GM12878 (cell line): ENCODE data around the gene FAM81A. TPM values are rescaled to one million over a fixed set of nuclear protein-coding genes. Genes with fewer than 3 reads are reported as not detected.

Experiments
- ATAC-seq: fragments of 200-7000 bp; cut with Tn5 transposase; 3 replicates; pipeline ENCODE4 v1.9.1; 2020; ENCODE audit warnings: mild to moderate bottlenecking, moderate library complexity
- BruUV-seq: library from RNA; stranded (reverse); fragments of 400-500 nt; replicated peaks from 2 replicates; lab custom pipeline; 2021; lab: Mats Ljungman, UMichigan
- CTCF ChIA-PET: fragments of 300-600 bp; sonication (Branson Sonifier 250); formaldehyde crosslinking; extraction: SDS; loops from one replicate; lab custom pipeline; 2021; ENCODE audit warnings: inconsistent platforms; lab: Yijun Ruan, JAX
- POLR2A ChIA-PET: fragments of 350-600 bp; formaldehyde crosslinking; extraction: SDS; loops from one replicate; lab custom pipeline; 2021; ENCODE audit warnings: inconsistent platforms; lab: Charles Lee
- RAD21 ChIA-PET: fragments of 300-600 bp; sonication (Branson Sonifier 250); formaldehyde crosslinking; loops from one replicate; lab custom pipeline; 2023; ENCODE audit warnings: antibody characterized with exemption; ENCODE audit not compliant: unreplicated experiment; lab: Charles Lee
- SMC1A ChIA-PET: fragments of 300-600 bp; sonication (Branson Sonifier 250); formaldehyde crosslinking; loops from one replicate; lab custom pipeline; 2023; ENCODE audit not compliant: unreplicated experiment, uncharacterized antibody; lab: Charles Lee
- DNase-seq: peaks from one replicate; pipeline ENCODE4 v3.0.0-alpha.2; 2011; ENCODE audit warnings: low read depth, low spot score
- FAIRE-seq: peaks from 3 replicates; lab custom pipeline; 2011; peaks lifted over from hg19 to GRCh38; lab: Jason Lieb, UNC
- H2AFZ ChIP-seq: 2 replicates; pipeline ENCODE4 v1.6.0; 2011; ENCODE audit warnings: low read depth, low read length, control low read depth; ENCODE audit not compliant: control insufficient read depth
- H3K27ac ChIP-seq: 2 replicates; pipeline ENCODE4 v1.5.1; 2011; ENCODE audit warnings: control low read depth; ENCODE audit not compliant: control insufficient read depth, insufficient read depth
- H3K27me3 ChIP-seq, 2 experiments: replicated peaks in 1 of 2; 2 replicates each; pipeline versions ENCODE4 v1.6.0 to v1.6.1; 2011; ENCODE audit warnings: low read length in 1 of 2; ENCODE audit not compliant: control insufficient read depth in 2 of 2, insufficient read depth in 2 of 2
- H3K36me3 ChIP-seq, 2 experiments: 2 replicates each; pipeline ENCODE4 v1.5.1; 2011; ENCODE audit warnings: low read length in 1 of 2; ENCODE audit not compliant: control insufficient read depth in 2 of 2, insufficient read depth in 2 of 2
- H3K4me1 ChIP-seq: 2 replicates; pipeline ENCODE4 v1.6.1; 2011; ENCODE audit warnings: mild to moderate bottlenecking, low read length, moderate library complexity, mixed read lengths; ENCODE audit not compliant: control insufficient read depth, insufficient read depth
- H3K4me2 ChIP-seq: 2 replicates; pipeline ENCODE4 v1.6.0; 2011; ENCODE audit warnings: control low read depth; ENCODE audit not compliant: control insufficient read depth, insufficient read depth
- H3K4me3 ChIP-seq: fragments of 200-600 bp; sonication (generic); 2 replicates; pipeline ENCODE4 v1.5.1; 2016
- H3K79me2 ChIP-seq: 2 replicates; pipeline ENCODE4 v1.6.0; 2011; ENCODE audit warnings: low read length; ENCODE audit not compliant: control insufficient read depth, insufficient read depth
- H3K9ac ChIP-seq: 2 replicates; pipeline ENCODE4 v1.8.0; 2011; ENCODE audit warnings: low read length, control low read depth, mixed read lengths; ENCODE audit not compliant: control insufficient read depth, insufficient read depth
- H3K9me3 ChIP-seq: replicated peaks from 3 replicates; pipeline ENCODE4 v1.5.1; 2011; ENCODE audit warnings: mild to moderate bottlenecking, low read length; ENCODE audit not compliant: control insufficient read depth, insufficient read depth
- H4K20me1 ChIP-seq: 2 replicates; pipeline ENCODE4 v1.6.0; 2011; ENCODE audit not compliant: control insufficient read depth, insufficient read depth
- BACH1 ChIP-seq: fragments of 450-650 bp; IDR thresholded peaks from 2 replicates; pipeline ENCODE4 v1.6.1; 2017; ENCODE audit warnings: mild to moderate bottlenecking, borderline replicate concordance
- BRCA1 ChIP-seq: IDR thresholded peaks from 2 replicates; pipeline ENCODE4 v1.6.1; 2011; ENCODE audit warnings: low read depth, low read length, improper control_type of control experiment
- CBX3 ChIP-seq: fragments of 200-600 bp; sonication (generic); IDR thresholded peaks from 2 replicates; pipeline ENCODE4 v1.6.1; 2016; ENCODE audit warnings: low read depth, borderline replicate concordance
- CREM ChIP-seq: IDR thresholded peaks from 2 replicates; pipeline ENCODE4 v1.6.1; 2014; ENCODE audit warnings: antibody characterized with exemption, low read depth
- MXI1 ChIP-seq: fragments of 150-350 bp; IDR thresholded peaks from 2 replicates; pipeline ENCODE4 v1.6.1; 2011; ENCODE audit warnings: low read depth, mild to moderate bottlenecking, inconsistent platforms, low read length, improper control_type of control experiment
- ZNF384 ChIP-seq: IDR thresholded peaks from 2 replicates; pipeline ENCODE4 v1.6.1; 2012; ENCODE audit warnings: low read depth, mild to moderate bottlenecking, low read length, improper control_type of control experiment, borderline replicate concordance
- WGBS: methylation state at CpG from one replicate; pipeline ENCODE4 v1.1.6; 2016; ENCODE audit warnings: low lambda C conversion rate; ENCODE audit not compliant: insufficient replicate concordance, insufficient coverage; ENCODE audit errors: missing lambda C conversion rate; 5-methylcytosine and 5-hydroxymethylcytosine counted together
- in situ Hi-C: fragments of 300-500 bp; cut with MboI; formaldehyde crosslinking; loops from 9 replicates; pipeline ENCODE4 v1.14.3; 2018; ENCODE audit warnings: mixed read lengths
- intact Hi-C: fragments of 100-400 bp; cut with micrococcal nuclease; formaldehyde crosslinking; loops from one replicate; pipeline ENCODE4 v1.14.2; 2022; ENCODE audit not compliant: unreplicated experiment
- polyA plus RNA-seq, 11 experiments: library from polyadenylated mRNA; depleted of rRNA in 4 of 11; unstranded in 6 of 11; stranded (reverse) in 5 of 11; fragments of >200 nt; fragmentation: Nextera tagmentation in 4 of 11; fragmentation: Illumina TruSeq in 1 of 11; extraction: Ambion mirVana in 4 of 11; extraction: Trizol in 1 of 11; gene quantifications; 1 replicate in 1 of 11; 2 replicates in 10 of 11; pipeline versions ENCODE4 v1.2.1 to v1.2.3, GENCODE V29; 2011 to 2016; ENCODE audit warnings: inconsistent platforms in 2 of 11, missing spikeins in 2 of 11, low read depth in 1 of 11
- total RNA-seq, 4 experiments: library from RNA; depleted of rRNA in 3 of 4; stranded (reverse); fragments of >200 nt in 3 of 4; fragmentation: Illumina TruSeq in 1 of 4; extraction: Trizol in 1 of 4; gene quantifications; 2 replicates each; pipeline versions ENCODE4 v1.2.1 to v1.2.3, GENCODE V29; 2013 to 2021
- TF ChIP-seq, protein P1 (sequence below): fragments of 450-650 bp; formaldehyde crosslinking; IDR thresholded peaks from 2 replicates; pipeline ENCODE4 v1.4.0; 2022; ENCODE audit warnings: mild to moderate bottlenecking, moderate library complexity
- TF ChIP-seq, protein P2 (sequence below): fragments of 150-350 bp; IDR thresholded peaks from 2 replicates; pipeline ENCODE4 v1.6.1; 2016; ENCODE audit warnings: low read depth, low read length

FAM81A gene
- total and polyA plus RNA-seq, 10 of the 15 experiments (the other 5 are each of a cell fraction or from before 2014, with no cell fraction given): 0.18 to 34.5 (median 16.2) TPM

DNA sequence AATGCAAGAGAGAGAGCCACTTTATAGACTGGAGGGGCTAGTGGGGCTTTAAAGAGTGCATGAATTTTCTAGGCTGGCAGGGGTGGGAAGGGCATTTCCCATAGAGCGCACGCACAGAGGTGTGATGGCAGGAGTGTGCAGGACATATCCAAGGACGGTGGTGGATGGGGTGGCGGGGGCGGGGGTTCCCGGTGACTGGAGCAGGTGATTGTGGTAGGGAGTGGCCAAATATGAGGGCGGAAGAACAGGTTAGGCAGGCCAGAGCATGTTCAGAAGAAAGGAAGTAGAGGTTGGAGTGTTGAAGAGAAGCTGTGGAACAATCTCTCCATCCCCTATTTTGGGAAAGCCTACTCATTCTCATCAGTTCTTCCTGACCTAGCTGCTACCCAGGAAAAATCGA lies 18.1 kb downstream of the FAM81A start:
- RAD21 ChIA-PET: no interaction called here
- H3K9me3 ChIP-seq: no peaks in the 10 kb centered on the region

More for the DNA sequence above, 18.1 kb downstream of the FAM81A start:
- SMC1A ChIA-PET: interaction anchor here (0.7 kb wide), 1 partner anchor 13 kb away, joined by 3 read pairs; no protein-coding TSS in a partner anchor
- Histone ChIP-seq H3K36me3 (no peaks in the 10 kb centered on the region; a peak in 1 of 4 replicates), H3K9ac (no peak overlapping the region), H2AFZ (no peak overlapping the region), H3K4me1 (no peaks in the 10 kb centered on the region), H3K27me3 (no peaks in the 10 kb centered on the region), H3K4me3 (no peak overlapping the region), H3K79me2 (no peaks in the 10 kb centered on the region), H3K27ac (no peak overlapping the region), H3K4me2 (no peak overlapping the region), H4K20me1 (no peaks in the 10 kb centered on the region)
- no peak for FAIRE-seq
- in situ Hi-C loops: no loop called here
- POLR2A ChIA-PET: no interaction called here
- TF ChIP-seq MXI1: no peak
- no peak for TF ChIP-seq ZNF384
- no peak for TF ChIP-seq CBX3
- TF ChIP-seq, protein P1, sequence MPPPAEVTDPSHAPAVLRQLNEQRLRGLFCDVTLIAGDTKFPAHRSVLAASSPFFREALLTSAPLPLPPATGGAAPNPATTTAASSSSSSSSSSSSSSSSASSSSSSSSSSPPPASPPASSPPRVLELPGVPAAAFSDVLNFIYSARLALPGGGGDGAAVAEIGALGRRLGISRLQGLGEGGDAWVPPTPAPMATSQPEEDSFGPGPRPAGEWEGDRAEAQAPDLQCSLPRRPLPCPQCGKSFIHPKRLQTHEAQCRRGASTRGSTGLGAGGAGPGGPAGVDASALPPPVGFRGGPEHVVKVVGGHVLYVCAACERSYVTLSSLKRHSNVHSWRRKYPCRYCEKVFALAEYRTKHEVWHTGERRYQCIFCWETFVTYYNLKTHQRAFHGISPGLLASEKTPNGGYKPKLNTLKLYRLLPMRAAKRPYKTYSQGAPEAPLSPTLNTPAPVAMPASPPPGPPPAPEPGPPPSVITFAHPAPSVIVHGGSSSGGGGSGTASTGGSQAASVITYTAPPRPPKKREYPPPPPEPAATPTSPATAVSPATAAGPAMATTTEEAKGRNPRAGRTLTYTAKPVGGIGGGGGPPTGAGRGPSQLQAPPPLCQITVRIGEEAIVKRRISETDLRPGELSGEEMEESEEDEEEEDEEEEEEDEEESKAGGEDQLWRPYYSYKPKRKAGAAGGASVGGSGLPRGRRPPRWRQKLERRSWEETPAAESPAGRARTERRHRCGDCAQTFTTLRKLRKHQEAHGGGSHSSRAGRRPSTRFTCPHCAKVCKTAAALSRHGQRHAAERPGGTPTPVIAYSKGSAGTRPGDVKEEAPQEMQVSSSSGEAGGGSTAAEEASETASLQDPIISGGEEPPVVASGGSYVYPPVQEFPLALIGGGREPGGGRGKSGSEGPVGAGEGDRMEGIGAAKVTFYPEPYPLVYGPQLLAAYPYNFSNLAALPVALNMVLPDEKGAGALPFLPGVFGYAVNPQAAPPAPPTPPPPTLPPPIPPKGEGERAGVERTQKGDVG (CRISPR knock-in tag): no peak
- TF ChIP-seq BRCA1: no peak
- no peak for TF ChIP-seq CREM
- no peak for TF ChIP-seq BACH1
- TF ChIP-seq, protein P2, sequence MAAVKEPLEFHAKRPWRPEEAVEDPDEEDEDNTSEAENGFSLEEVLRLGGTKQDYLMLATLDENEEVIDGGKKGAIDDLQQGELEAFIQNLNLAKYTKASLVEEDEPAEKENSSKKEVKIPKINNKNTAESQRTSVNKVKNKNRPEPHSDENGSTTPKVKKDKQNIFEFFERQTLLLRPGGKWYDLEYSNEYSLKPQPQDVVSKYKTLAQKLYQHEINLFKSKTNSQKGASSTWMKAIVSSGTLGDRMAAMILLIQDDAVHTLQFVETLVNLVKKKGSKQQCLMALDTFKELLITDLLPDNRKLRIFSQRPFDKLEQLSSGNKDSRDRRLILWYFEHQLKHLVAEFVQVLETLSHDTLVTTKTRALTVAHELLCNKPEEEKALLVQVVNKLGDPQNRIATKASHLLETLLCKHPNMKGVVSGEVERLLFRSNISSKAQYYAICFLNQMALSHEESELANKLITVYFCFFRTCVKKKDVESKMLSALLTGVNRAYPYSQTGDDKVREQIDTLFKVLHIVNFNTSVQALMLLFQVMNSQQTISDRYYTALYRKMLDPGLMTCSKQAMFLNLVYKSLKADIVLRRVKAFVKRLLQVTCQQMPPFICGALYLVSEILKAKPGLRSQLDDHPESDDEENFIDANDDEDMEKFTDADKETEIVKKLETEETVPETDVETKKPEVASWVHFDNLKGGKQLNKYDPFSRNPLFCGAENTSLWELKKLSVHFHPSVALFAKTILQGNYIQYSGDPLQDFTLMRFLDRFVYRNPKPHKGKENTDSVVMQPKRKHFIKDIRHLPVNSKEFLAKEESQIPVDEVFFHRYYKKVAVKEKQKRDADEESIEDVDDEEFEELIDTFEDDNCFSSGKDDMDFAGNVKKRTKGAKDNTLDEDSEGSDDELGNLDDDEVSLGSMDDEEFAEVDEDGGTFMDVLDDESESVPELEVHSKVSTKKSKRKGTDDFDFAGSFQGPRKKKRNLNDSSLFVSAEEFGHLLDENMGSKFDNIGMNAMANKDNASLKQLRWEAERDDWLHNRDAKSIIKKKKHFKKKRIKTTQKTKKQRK: no peak
- no peak for ATAC-seq
- no peak for DNase-seq
- 79% methylated on average over 8 of the region's 8 CpGs for WGBS
- no TSS peak for BruUV-seq
- intact Hi-C loops: no loop called here
- CTCF ChIA-PET: no interaction called here
